ENCODE measurements around the gene KAT7.

Gene KAT7

DNA sequence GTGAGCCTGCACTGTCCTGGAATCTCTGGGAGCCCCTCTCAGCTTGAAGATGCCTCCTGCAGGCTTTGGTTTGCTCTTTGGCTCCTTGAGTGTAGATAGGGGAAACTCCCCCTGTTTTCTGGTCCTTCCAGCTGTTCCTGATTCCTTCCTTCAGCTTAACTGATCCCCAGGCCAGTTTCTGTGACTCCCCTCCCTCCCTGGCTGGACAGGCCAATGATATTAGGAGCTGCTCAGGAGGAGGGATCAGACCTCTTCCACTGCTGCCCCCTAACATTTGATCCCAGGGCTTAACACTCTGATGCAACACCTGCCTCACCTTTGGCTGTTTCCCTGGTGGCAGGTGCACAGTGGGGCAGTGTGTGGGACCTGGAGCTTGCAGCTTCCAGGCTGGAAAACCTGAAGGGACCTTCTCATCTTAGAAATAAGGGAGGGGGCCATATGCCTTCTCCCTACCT lies 59.6 kb downstream of the KAT7 start, which contains the start of gene TAC4:
TSS of gene TAC4 (minus strand) at position 51 of the 455 bp plus-strand sequence. CDS start 52 bp downstream, outside the sequence.
- TF ChIP-seq, protein P1, sequence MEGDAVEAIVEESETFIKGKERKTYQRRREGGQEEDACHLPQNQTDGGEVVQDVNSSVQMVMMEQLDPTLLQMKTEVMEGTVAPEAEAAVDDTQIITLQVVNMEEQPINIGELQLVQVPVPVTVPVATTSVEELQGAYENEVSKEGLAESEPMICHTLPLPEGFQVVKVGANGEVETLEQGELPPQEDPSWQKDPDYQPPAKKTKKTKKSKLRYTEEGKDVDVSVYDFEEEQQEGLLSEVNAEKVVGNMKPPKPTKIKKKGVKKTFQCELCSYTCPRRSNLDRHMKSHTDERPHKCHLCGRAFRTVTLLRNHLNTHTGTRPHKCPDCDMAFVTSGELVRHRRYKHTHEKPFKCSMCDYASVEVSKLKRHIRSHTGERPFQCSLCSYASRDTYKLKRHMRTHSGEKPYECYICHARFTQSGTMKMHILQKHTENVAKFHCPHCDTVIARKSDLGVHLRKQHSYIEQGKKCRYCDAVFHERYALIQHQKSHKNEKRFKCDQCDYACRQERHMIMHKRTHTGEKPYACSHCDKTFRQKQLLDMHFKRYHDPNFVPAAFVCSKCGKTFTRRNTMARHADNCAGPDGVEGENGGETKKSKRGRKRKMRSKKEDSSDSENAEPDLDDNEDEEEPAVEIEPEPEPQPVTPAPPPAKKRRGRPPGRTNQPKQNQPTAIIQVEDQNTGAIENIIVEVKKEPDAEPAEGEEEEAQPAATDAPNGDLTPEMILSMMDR (IDR thresholded peaks at IDR 0.05), result no peak

DNA sequence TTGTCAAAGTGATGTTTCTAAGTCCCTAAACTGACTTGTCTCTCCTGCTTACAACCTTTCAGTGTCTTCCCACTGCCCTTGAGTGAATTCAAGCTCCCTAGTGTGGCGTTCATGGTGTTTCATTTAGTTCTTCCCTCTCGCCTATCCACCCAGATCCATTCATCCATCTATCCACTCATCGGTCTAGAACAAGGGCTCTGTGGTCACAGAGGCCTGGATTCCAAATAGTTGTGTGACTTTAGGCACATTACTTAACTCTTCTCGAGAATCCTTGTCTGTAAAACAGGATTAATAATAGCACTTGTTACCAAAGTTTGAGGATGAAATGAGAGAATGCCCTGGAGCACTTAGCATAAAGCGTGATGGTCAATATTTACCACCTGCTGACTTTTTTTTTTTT lies 60.3 kb downstream of the KAT7 start:
- TF ChIP-seq, protein P1 (IDR thresholded peaks at IDR 0.05), result no peak

DNA sequence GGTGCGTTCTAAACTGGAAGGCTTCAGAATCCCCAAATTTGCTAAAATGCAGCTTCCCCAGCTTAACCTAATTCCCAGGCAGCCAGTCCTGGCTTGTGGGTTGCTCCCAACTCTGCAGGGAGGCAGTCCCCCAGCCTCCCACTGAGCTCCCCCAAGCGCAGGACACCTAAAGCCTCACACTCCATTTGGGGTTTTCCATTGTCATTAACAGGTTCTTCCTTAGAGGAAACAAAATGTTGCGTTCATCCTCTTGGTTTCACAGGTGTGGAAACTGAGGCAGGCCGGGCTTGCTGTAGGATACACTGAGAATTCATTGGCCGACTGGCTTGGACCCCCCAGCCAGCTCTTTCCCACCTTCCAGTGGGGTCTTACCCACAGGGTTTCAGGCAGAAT lies 61.7 kb downstream of the KAT7 start:
- TF ChIP-seq, protein P1 (IDR thresholded peaks at IDR 0.05), result no peak

DNA sequence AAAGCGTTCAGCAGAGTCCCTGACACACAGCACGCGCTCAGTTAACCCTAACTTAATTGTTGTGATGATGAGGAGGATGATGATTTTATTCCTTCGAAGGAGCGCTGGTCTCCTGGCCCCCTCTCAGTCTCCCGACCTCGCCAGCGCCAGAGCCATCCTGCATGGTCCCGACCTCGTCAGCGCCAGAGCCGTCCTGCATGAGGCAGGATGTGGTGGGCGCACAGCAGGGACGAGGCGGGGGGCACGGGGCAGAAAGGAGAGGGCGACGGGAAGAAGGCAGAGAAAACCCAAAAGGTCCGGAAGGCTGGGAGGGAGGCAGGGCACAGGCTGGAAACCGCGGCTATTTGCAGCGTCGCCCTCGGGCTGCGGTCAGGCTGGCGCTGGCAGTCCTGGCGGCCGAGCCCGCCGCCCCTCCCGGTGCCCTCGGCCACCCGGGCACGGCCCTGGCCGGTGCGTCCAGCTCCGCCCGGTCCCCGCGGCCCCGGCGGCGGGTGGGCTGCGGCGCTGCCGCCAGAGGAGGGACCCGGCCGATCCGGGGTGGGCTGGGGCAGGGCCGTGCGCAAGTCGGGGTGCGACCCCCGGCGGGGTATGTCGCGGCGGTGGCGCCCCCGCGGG lies 62.4 kb downstream of the KAT7 start:
- TF ChIP-seq, protein P1 (IDR thresholded peaks at IDR 0.05), result no peak

DNA sequence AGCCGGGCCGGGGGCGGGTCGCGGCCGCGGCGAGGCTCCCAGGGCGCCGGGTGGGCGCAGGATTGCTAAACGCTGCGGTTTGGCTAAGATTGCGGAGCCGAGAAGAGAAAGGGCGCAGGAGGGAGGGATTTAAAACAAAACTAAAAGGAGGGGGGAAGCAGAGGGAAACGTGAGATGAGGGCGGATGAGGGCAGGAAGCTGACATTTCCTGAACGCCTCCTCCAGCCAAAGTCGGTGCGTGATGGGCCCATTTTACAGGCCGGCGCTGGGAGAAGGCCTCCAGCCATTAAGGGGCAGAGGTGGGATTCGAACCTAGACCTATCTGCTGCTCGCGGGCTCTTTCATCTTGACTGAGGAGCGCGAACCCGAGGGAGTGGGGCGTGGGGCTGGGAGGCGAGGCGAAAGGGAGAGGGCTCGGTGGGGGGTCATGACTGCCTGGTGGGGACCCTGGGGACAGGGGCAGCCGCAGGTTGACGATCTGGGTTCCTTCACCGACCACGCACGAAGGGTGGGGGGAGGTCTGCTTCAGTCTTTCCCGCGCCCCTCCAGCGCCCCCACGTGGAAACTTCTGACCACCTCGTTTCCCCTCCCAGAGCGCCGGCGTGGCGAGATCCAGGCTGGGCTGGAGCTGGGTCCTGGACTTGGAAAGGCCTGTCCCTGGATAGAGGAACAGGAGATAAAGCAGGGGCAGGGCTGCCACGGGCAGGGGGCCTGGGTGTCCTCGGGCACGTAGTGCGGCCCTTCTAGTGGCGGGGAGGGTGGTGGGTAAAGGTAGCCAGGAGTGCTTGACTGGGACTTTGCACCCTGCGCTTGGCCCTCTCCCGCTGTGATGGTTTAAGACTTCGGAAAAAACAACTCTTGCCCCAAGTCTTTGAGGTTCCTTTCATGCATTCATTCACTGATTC lies 63.2 kb downstream of the KAT7 start:
- TF ChIP-seq, protein P1 (IDR thresholded peaks at IDR 0.05), result peak; percentile 47

DNA sequence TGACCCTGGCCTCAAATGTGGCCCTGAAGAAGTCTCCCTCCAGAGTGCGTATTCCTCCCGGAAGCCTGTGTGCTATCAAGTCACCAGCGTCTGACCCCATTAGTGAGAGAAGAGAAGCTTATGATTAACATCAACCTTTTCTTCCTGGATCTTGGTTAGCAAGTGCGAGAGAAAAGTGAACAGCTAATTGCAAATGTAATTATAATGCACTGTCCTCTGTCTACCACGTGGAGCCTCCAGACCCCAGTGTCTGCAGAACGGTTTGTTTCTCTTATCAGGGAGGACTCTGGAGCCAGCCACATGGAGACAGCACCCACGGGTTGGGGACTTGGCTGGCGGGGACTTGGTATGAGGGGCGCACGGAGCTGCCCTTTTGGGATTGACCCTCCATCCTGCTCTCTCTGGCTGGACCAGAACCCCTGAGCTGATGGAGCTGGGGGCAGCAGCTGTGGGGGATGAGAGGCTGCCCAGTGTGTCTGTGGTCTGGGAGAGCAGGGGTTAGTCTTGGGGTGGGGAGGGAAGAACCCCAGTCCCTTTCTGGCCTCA lies 65.1 kb downstream of the KAT7 start:
- TF ChIP-seq, protein P1 (IDR thresholded peaks at IDR 0.05), result no peak

DNA sequence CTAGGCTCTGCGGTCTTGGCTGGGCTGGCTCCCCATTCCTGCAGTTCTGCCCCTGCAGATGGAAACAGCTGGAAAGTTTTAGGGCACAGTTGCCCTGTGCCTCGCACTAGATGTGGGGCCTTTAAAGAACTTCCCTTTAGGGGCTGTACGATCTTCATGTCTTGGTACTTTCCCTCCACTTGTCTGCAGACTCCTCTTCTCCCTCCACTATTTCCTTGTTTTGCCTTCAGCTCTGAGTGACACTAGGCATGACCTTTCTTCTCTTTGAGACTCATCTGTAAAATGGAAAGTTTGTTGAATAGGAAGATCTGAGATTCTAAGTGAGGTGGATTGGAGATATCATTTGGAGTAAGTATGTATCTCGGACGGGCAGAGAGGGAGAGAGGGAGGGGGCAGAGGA lies 65.6 kb downstream of the KAT7 start:
- TF ChIP-seq, protein P1 (IDR thresholded peaks at IDR 0.05), result no peak

All from LNCAP (cell line).